ENCODE results near the gene UMAD1.

DNA sequence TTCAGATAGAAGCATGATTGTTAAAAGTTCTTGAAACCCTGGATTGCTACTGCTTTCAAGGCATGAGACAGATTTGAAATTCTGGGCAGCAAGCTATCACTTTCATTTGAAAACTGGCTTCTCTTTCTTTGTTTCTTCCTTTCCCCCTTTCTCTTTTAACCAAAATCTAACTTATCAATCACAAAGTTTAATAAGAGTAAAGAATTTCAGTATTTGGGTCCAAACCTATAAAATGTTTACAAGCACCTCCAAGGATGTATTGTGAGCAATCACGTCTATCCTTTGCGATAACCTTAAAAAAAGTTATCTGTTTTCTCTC lies 99.4 kb downstream of the UMAD1 start:
- TF ChIP-seq, protein P1, sequence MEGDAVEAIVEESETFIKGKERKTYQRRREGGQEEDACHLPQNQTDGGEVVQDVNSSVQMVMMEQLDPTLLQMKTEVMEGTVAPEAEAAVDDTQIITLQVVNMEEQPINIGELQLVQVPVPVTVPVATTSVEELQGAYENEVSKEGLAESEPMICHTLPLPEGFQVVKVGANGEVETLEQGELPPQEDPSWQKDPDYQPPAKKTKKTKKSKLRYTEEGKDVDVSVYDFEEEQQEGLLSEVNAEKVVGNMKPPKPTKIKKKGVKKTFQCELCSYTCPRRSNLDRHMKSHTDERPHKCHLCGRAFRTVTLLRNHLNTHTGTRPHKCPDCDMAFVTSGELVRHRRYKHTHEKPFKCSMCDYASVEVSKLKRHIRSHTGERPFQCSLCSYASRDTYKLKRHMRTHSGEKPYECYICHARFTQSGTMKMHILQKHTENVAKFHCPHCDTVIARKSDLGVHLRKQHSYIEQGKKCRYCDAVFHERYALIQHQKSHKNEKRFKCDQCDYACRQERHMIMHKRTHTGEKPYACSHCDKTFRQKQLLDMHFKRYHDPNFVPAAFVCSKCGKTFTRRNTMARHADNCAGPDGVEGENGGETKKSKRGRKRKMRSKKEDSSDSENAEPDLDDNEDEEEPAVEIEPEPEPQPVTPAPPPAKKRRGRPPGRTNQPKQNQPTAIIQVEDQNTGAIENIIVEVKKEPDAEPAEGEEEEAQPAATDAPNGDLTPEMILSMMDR (IDR thresholded peaks at IDR 0.05; ENCODE audit: low read length): no peak
- TF ChIP-seq EZH2phosphoT487 (IDR thresholded peaks at IDR 0.05; ENCODE audit: low read length): no peak

All from MM.1S (cell line).